HepG2 (cell line): ENCODE data around the gene CPED1. TPM values are rescaled to one million over a fixed set of nuclear protein-coding genes. Genes with fewer than 3 reads are reported as not detected.
A peak's percentile ranks its signal among the peaks of the same experiment; 100 is the strongest.

Experiments used
- ATAC-seq: fragments of 200-7000 bp; cut with Tn5 transposase; 3 replicates; pipeline ENCODE4 v1.9.1; 2020; ENCODE audit warnings: mild to moderate bottlenecking, moderate library complexity
- BruUV-seq: library from RNA; stranded (reverse); fragments of 400-500 nt; replicated peaks from 2 replicates; lab custom pipeline; 2021; lab: Mats Ljungman, UMichigan
- CTCF ChIA-PET: fragments of 300-600 bp; formaldehyde crosslinking; extraction: SDS; loops from one replicate; lab custom pipeline; 2021; ENCODE audit warnings: low total read pairs, inconsistent platforms, low intra/inter-chr PET ratio; lab: Yijun Ruan, JAX
- POLR2A ChIA-PET: fragments of 350-600 bp; sonication (Branson Sonifier 250); formaldehyde crosslinking; loops from one replicate; lab custom pipeline; 2020; ENCODE audit warnings: antibody characterized with exemption, inconsistent platforms; lab: Yijun Ruan, JAX
- DNase-seq: peaks from one replicate; pipeline ENCODE4 v3.0.0-alpha.2; 2015; ENCODE audit warnings: low spot score
- FAIRE-seq: peaks from 3 replicates; lab custom pipeline; 2011; peaks lifted over from hg19 to GRCh38; lab: Jason Lieb, UNC
- H2AFZ ChIP-seq: one replicate; pipeline ENCODE4 v1.6.1; 2011; ENCODE audit warnings: low read length, inconsistent platforms
- H3K27ac ChIP-seq: fragments of 300-600 bp; 3 replicates; pipeline ENCODE4 v1.8.0; 2011; ENCODE audit warnings: mixed run types, mild to moderate bottlenecking, mixed read lengths, low read length, inconsistent platforms; ENCODE audit not compliant: insufficient read depth; ENCODE audit errors: extremely low read length
- H3K27me3 ChIP-seq, 2 experiments: fragments of 200-600 bp in 1 of 2; 2 replicates in 1 of 2; 3 replicates in 1 of 2; pipeline versions ENCODE4 v1.6.0 to v1.8.0; 2011; ENCODE audit warnings: low read length in 2 of 2, mild to moderate bottlenecking in 2 of 2, moderate library complexity in 2 of 2, inconsistent platforms in 1 of 2; ENCODE audit not compliant: insufficient read depth in 2 of 2, control insufficient read depth in 1 of 2
- H3K36me3 ChIP-seq, 2 experiments: fragments of 200-600 bp in 1 of 2; replicated peaks in 1 of 2; 2 replicates in 1 of 2; 3 replicates in 1 of 2; pipeline versions ENCODE4 v1.5.1 to v1.8.0; 2011; ENCODE audit warnings: low read length in 2 of 2, inconsistent platforms in 1 of 2; ENCODE audit not compliant: insufficient read depth in 2 of 2, control insufficient read depth in 1 of 2
- H3K4me1 ChIP-seq: 2 replicates; pipeline ENCODE4 v1.5.1; 2012; ENCODE audit warnings: low read length, inconsistent platforms; ENCODE audit not compliant: insufficient read depth
- H3K4me2 ChIP-seq: 2 replicates; pipeline ENCODE4 v1.6.0; 2011; ENCODE audit warnings: low read depth, low read length, inconsistent platforms
- H3K4me3 ChIP-seq, 3 experiments: fragments of 200-600 bp in 1 of 3; sonication (generic), shearing (Covaris generic) in 1 of 3; replicated peaks in 1 of 3; 2 replicates each; pipeline ENCODE4 v1.5.1; 2011 to 2016; ENCODE audit warnings: low read length in 3 of 3, inconsistent platforms in 2 of 3, low read depth in 2 of 3, mild to moderate bottlenecking in 2 of 3, control low read depth in 1 of 3, mixed read lengths in 1 of 3; ENCODE audit not compliant: insufficient read depth in 1 of 3
- H3K79me2 ChIP-seq: one replicate; pipeline ENCODE4 v1.6.1; 2011; ENCODE audit warnings: low read length, inconsistent platforms; ENCODE audit not compliant: insufficient read depth
- H3K9ac ChIP-seq: 2 replicates; pipeline ENCODE4 v1.6.0; 2011; ENCODE audit warnings: mild to moderate bottlenecking, low read depth, low read length, inconsistent platforms; ENCODE audit not compliant: insufficient read depth
- H3K9me3 ChIP-seq: 2 replicates; pipeline ENCODE4 v1.5.1; 2012; ENCODE audit warnings: mild to moderate bottlenecking, low read length
- H4K20me1 ChIP-seq: 2 replicates; pipeline ENCODE4 v1.6.0; 2011; ENCODE audit warnings: inconsistent platforms, mild to moderate bottlenecking, low read length, moderate library complexity; ENCODE audit not compliant: insufficient read depth
- CEBPB ChIP-seq: IDR thresholded peaks from 2 replicates; pipeline ENCODE4 v1.6.1; 2011; ENCODE audit warnings: low read depth, low read length, improper control_type of control experiment, borderline replicate concordance
- HDAC6 ChIP-seq: fragments of 200-600 bp; sonication (generic); IDR thresholded peaks from 2 replicates; pipeline ENCODE4 v1.7.0; 2017; ENCODE audit warnings: mild to moderate bottlenecking, antibody characterized with exemption, low read length, low read depth
- YY1 ChIP-seq: IDR thresholded peaks from 2 replicates; pipeline ENCODE4 v1.6.1; 2011; ENCODE audit warnings: low read length, low read depth, moderate library complexity, mild to moderate bottlenecking; ENCODE audit not compliant: insufficient read depth, insufficient replicate concordance
- ZNF383 ChIP-seq: sonication (generic); formaldehyde crosslinking; IDR thresholded peaks from 2 replicates; pipeline ENCODE4 v1.4.0; 2020; ENCODE audit warnings: missing genetic modification reagents, mild to moderate bottlenecking, borderline replicate concordance
- ZSCAN12 ChIP-seq: sonication (generic); formaldehyde crosslinking; IDR thresholded peaks from 2 replicates; pipeline ENCODE4 v1.9.0; 2021; ENCODE audit warnings: mild to moderate bottlenecking, missing genetic modification reagents
- WGBS: methylation state at CpG from one replicate; pipeline ENCODE4 v1.1.6; 2017; ENCODE audit warnings: low lambda C conversion rate; 5-methylcytosine and 5-hydroxymethylcytosine counted together
- in situ Hi-C: cut with HindIII; loops from 2 replicates; pipeline ENCODE4 v1.10.0; 2017; ENCODE audit warnings: low pct_unique_long_range_greater_than_20kb; ENCODE audit not compliant: extremely low pct_ligation_motif_present
- intact Hi-C: fragments of 100-400 bp; cut with micrococcal nuclease; formaldehyde crosslinking; loops from one replicate; pipeline ENCODE4 v1.10.0; 2022; ENCODE audit not compliant: unreplicated experiment
- polyA plus RNA-seq, 8 experiments: library from polyadenylated mRNA; depleted of rRNA in 3 of 8; stranded (reverse) in 7 of 8; unstranded in 1 of 8; fragments of >200 nt; fragmentation: Illumina TruSeq in 4 of 8; extraction: Trizol in 4 of 8; gene quantifications; 2 replicates each; pipeline versions ENCODE4 v1.2.1 to v1.2.3, GENCODE V29; 2011 to 2016; ENCODE audit warnings: low read depth in 4 of 8, missing spikeins in 1 of 8, mixed read lengths in 1 of 8; ENCODE audit not compliant: insufficient read depth in 1 of 8
- total RNA-seq, 5 experiments: library from RNA; depleted of rRNA; stranded (reverse); fragments of >200 nt; fragmentation: Illumina TruSeq; extraction: Trizol; gene quantifications; 2 replicates each; pipeline ENCODE4 v1.2.3, GENCODE V29; 2016; ENCODE audit warnings: low read depth in 1 of 5
- TF ChIP-seq, protein P1 (sequence below): sonication (generic); IDR thresholded peaks from 2 replicates; pipeline ENCODE4 v1.6.1; 2016; ENCODE audit warnings: low read depth, borderline replicate concordance
- TF ChIP-seq, protein P2 (sequence below): sonication (generic); formaldehyde crosslinking; IDR thresholded peaks from 2 replicates; pipeline ENCODE4 v1.8.0; 2022; ENCODE audit warnings: low read depth, missing genetic modification reagents
- TF ChIP-seq, protein P3 (sequence below): IDR thresholded peaks from 2 replicates; pipeline ENCODE4 v1.4.0; 2020; ENCODE audit warnings: mild to moderate bottlenecking, missing genetic modification reagents

The CPED1 gene
- total and polyA plus RNA-seq, 2 of the 13 experiments (the other 11 are each of a cell fraction or from before 2014, with no cell fraction given), result 11.5 to 27.0 TPM

GRCh38 chr7:121344093-121344492 lies 355.6 kb downstream of the CPED1 start:
- no peaks in the 10 kb centered on the region for H3K27me3 ChIP-seq
- TF ChIP-seq HDAC6 (no peak), CEBPB (0 out of 2 replicates have a peak, but pooled peaks have one; percentile 14)
- POLR2A ChIA-PET, result no interaction called here
- BruUV-seq, result no TSS peak
- WGBS, result 100% methylated on average over 2 of the region's 2 CpGs
- ATAC-seq, result no peak
- FAIRE-seq, result no peak
- no peaks in the 10 kb centered on the region for H3K9me3 ChIP-seq
- no peaks in the 10 kb centered on the region for H3K4me1 ChIP-seq
- no peaks in the 10 kb centered on the region for H3K79me2 ChIP-seq
- H3K36me3 ChIP-seq, result no peaks in the 10 kb centered on the region; a peak in 1 of 5 replicates
- H4K20me1 ChIP-seq, result no peaks in the 10 kb centered on the region
- no peak overlapping the region for H3K4me3 ChIP-seq
- no peak overlapping the region for H2AFZ ChIP-seq
- H3K9ac ChIP-seq, result no peak overlapping the region
- H3K27ac ChIP-seq, result no peak overlapping the region
- CTCF ChIA-PET, result no interaction called here
- intact Hi-C loops, result no loop called here
- no peak for DNase-seq
- no peak overlapping the region for H3K4me2 ChIP-seq
- in situ Hi-C loops, result no loop called here

DNA sequence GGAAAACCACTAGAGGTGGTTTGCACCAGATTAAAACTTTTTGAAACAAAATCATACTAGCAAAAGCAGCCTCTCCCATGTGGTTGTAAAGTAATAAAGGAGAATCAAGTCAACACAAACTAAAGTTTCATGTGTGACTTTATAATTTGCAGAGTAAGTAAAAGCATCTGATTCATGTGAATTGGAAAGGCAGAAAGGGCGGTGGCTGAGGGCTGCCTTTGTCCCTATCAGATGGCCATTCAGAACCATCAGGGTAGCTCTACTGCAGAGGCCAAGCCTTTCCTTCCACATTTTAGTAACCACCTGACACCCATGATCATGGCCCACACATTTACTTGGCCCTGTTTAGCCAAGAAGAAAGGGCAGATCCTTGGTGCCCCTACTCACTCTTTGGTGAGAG lies 356.0 kb downstream of the CPED1 start:
- ATAC-seq, result no peak; the same call in 2 of the 3 replicates
- no peak overlapping the region for H3K4me3 ChIP-seq
- no peaks in the 10 kb centered on the region for H3K27me3 ChIP-seq
- no peaks in the 10 kb centered on the region for H4K20me1 ChIP-seq
- no peak for DNase-seq
- no peak overlapping the region for H2AFZ ChIP-seq
- no TSS peak for BruUV-seq
- no peaks in the 10 kb centered on the region for H3K9me3 ChIP-seq
- no peak overlapping the region for H3K9ac ChIP-seq
- no peaks in the 10 kb centered on the region; a peak in 1 of 5 replicates for H3K36me3 ChIP-seq
- H3K4me1 ChIP-seq, result no peaks in the 10 kb centered on the region
- CTCF ChIA-PET, result no interaction called here
- H3K4me2 ChIP-seq, result no peak overlapping the region
- POLR2A ChIA-PET, result no interaction called here
- H3K79me2 ChIP-seq, result no peaks in the 10 kb centered on the region
- no peak for FAIRE-seq
- WGBS, result 100% methylated on average over 1 of the region's 1 CpG
- intact Hi-C loops (no loop called here), in situ Hi-C loops (no loop called here)
- H3K27ac ChIP-seq, result no peak overlapping the region
- TF ChIP-seq, protein P1, sequence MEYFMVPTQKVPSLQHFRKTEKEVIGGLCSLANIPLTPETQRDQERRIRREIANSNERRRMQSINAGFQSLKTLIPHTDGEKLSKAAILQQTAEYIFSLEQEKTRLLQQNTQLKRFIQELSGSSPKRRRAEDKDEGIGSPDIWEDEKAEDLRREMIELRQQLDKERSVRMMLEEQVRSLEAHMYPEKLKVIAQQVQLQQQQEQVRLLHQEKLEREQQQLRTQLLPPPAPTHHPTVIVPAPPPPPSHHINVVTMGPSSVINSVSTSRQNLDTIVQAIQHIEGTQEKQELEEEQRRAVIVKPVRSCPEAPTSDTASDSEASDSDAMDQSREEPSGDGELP, result no peak
- TF ChIP-seq, protein P2, sequence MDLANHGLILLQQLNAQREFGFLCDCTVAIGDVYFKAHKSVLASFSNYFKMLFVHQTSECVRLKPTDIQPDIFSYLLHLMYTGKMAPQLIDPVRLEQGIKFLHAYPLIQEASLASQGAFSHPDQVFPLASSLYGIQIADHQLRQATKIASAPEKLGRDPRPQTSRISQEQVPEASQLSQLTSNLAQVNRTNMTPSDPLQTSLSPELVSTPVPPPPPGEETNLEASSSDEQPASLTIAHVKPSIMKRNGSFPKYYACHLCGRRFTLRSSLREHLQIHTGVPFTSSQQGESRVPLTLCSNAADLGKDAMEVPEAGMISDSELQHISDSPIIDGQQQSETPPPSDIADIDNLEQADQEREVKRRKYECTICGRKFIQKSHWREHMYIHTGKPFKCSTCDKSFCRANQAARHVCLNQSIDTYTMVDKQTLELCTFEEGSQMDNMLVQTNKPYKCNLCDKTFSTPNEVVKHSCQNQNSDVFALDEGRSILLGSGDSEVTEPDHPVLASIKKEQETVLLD (CRISPR knock-in tag), result no peak
- TF ChIP-seq, protein P3, sequence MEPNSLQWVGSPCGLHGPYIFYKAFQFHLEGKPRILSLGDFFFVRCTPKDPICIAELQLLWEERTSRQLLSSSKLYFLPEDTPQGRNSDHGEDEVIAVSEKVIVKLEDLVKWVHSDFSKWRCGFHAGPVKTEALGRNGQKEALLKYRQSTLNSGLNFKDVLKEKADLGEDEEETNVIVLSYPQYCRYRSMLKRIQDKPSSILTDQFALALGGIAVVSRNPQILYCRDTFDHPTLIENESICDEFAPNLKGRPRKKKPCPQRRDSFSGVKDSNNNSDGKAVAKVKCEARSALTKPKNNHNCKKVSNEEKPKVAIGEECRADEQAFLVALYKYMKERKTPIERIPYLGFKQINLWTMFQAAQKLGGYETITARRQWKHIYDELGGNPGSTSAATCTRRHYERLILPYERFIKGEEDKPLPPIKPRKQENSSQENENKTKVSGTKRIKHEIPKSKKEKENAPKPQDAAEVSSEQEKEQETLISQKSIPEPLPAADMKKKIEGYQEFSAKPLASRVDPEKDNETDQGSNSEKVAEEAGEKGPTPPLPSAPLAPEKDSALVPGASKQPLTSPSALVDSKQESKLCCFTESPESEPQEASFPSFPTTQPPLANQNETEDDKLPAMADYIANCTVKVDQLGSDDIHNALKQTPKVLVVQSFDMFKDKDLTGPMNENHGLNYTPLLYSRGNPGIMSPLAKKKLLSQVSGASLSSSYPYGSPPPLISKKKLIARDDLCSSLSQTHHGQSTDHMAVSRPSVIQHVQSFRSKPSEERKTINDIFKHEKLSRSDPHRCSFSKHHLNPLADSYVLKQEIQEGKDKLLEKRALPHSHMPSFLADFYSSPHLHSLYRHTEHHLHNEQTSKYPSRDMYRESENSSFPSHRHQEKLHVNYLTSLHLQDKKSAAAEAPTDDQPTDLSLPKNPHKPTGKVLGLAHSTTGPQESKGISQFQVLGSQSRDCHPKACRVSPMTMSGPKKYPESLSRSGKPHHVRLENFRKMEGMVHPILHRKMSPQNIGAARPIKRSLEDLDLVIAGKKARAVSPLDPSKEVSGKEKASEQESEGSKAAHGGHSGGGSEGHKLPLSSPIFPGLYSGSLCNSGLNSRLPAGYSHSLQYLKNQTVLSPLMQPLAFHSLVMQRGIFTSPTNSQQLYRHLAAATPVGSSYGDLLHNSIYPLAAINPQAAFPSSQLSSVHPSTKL, result no peak
- TF ChIP-seq ZSCAN12 (CRISPR knock-in tag) (no peak), YY1 (no peak), ZNF383 (CRISPR knock-in tag) (no peak)
